Adipocyte (in vitro differentiated cells): ENCODE measurements around the gene MYO15B.
"Not testable (repeated sequence)": the region's sequence is repeated elsewhere in the genome, so short reads cannot be mapped to it uniquely, and the experiment has no call there.

Experiments
- DNase-seq: peaks from one replicate; pipeline ENCODE4 v3.0.0-alpha.2; 2015; ENCODE audit warnings: low read depth
- H3K27me3 ChIP-seq: replicated peaks from 2 replicates; pipeline ENCODE4 v1.7.0; 2013; ENCODE audit warnings: mild to moderate bottlenecking, low read length, moderate library complexity; ENCODE audit not compliant: control insufficient read depth, insufficient read depth
- H3K36me3 ChIP-seq: 2 replicates; pipeline ENCODE4 v1.7.0; 2013; ENCODE audit warnings: low read length, mild to moderate bottlenecking, moderate library complexity; ENCODE audit not compliant: control insufficient read depth, insufficient read depth, severe bottlenecking
- H3K4me1 ChIP-seq: 2 replicates; pipeline ENCODE4 v1.7.0; 2013; ENCODE audit warnings: mild to moderate bottlenecking, low read length, moderate library complexity; ENCODE audit not compliant: control insufficient read depth, insufficient read depth
- H3K4me3 ChIP-seq: 2 replicates; pipeline ENCODE4 v1.7.0; 2013; ENCODE audit warnings: mild to moderate bottlenecking, low read length, moderate library complexity
- H3K9ac ChIP-seq: 2 replicates; pipeline ENCODE4 v1.7.0; 2013; ENCODE audit warnings: mild to moderate bottlenecking, low read length, moderate library complexity
- H3K9me3 ChIP-seq: 2 replicates; pipeline ENCODE4 v1.7.0; 2013; ENCODE audit warnings: mild to moderate bottlenecking, low read length, moderate library complexity; ENCODE audit not compliant: control insufficient read depth

Gene MYO15B

DNA sequence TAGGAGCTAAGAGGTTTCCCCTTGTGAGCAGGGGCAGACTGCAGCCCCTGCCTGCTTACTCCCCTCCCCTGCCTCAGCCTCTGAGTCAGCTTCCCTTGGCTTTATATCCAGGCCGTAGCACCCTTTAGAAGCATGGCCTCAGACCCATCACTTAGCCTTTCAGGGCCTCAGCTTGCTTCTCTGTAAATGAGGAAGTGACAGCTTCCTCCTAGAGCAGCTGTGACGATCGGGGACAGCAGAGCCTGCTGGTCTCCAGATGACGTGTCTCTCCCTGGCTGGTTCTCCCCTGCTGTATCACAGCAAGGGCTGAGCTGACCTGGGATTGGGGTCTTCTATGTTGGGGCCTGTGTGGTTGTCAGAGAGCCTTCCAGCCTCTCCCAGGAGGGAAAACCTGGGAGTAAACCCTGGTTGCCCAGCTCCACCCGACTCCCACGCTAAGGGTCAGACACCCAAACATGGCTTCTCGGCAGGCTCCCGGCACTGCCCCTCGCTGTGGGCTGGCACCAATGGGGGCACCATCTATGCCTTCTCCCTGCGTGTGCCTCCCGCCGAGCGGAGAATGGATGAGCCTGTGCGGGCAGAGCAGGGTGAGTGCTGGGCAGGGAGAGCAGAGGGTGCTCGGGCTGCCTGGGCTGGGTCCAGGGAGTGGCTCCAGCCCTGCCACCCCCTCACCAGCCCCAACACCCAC is 16.3 kb upstream of the MYO15B start:
- Histone ChIP-seq H3K4me1 (no peaks in the 10 kb centered on the region), H3K9me3 (no peaks in the 10 kb centered on the region)
- DNase-seq = no peak

GRCh38 chr17:75571885-75572215 is 15.8 kb upstream of the MYO15B start:
- H3K9ac ChIP-seq = no peak overlapping the region
- no peak overlapping the region for H3K4me3 ChIP-seq
- H3K27me3 ChIP-seq = peaks cover 30% of the 10 kb centered on the region
- DNase-seq = no peak
- H3K36me3 ChIP-seq = no peaks in the 10 kb centered on the region
- H3K4me1 ChIP-seq = no peaks in the 10 kb centered on the region
- no peaks in the 10 kb centered on the region for H3K9me3 ChIP-seq

More for the DNA sequence above, 16.3 kb upstream of the MYO15B start:
- peaks cover 35% of the 10 kb centered on the region for H3K27me3 ChIP-seq
- H3K4me3 ChIP-seq = no peak overlapping the region
- no peak overlapping the region for H3K9ac ChIP-seq
- H3K36me3 ChIP-seq = no peaks in the 10 kb centered on the region

- Histone ChIP-seq H3K4me3 (no peak overlapping the region), H3K36me3 (no peaks in the 10 kb centered on the region), H3K27me3 (peaks cover 23% of the 10 kb centered on the region), H3K9me3 (no peaks in the 10 kb centered on the region), H3K9ac (no peak overlapping the region), H3K4me1 (no peaks in the 10 kb centered on the region)
- no peak for DNase-seq
Measured at GRCh38 chr17:75572713-75573539, 14.7 kb upstream of the MYO15B start.

GRCh38 chr17:75573540-75573957 is 14.1 kb upstream of the MYO15B start:
- no peaks in the 10 kb centered on the region for H3K4me1 ChIP-seq
- H3K27me3 ChIP-seq = peaks cover 19% of the 10 kb centered on the region
- no peaks in the 10 kb centered on the region for H3K36me3 ChIP-seq
- H3K9me3 ChIP-seq = no peaks in the 10 kb centered on the region
- DNase-seq = no peak
- H3K9ac ChIP-seq = no peak overlapping the region
- no peak overlapping the region for H3K4me3 ChIP-seq

- no peak overlapping the region for H3K9ac ChIP-seq
- DNase-seq = no peak
Measured at GRCh38 chr17:75573994-75574393, 13.6 kb upstream of the MYO15B start.

DNA sequence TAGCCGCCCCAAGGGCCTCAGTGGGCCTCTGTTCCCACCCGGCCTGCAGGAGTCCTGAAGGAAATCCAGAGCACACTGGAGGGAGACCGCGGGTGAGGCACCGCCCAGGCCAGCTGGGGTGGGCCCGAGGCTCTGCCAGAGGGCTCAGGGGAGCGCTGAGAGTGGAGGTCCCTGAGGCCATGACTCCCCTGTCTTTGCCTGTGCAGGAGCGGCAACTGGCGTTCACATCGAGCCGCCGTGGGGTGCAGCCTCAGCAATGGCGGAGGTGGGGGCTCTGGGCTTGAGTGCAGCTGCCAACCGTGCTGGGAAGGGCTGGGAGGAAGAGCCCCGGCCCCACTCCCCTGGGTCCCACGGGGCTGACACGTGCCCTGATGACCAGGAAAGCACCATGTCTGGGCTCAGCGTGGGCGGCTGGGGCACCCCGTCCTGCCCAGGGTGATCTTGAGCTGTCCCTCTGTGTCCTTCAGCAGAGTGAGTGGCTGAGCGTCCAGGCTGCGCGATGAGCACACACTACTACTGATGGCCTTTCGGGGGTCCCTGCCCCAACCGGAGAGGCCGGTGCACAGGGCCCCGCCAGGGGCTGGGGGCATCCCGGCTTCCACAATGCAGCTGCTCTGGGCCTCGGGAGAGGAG is 13.1 kb upstream of the MYO15B start:
- no peak overlapping the region for H3K4me3 ChIP-seq
- no peak for DNase-seq

More at GRCh38 chr17:75573994-75574393, 13.6 kb upstream of the MYO15B start:
- Histone ChIP-seq H3K27me3 (peaks cover 19% of the 10 kb centered on the region), H3K4me3 (no peak overlapping the region), H3K4me1 (no peaks in the 10 kb centered on the region), H3K9me3 (no peaks in the 10 kb centered on the region), H3K36me3 (no peaks in the 10 kb centered on the region)

DNA sequence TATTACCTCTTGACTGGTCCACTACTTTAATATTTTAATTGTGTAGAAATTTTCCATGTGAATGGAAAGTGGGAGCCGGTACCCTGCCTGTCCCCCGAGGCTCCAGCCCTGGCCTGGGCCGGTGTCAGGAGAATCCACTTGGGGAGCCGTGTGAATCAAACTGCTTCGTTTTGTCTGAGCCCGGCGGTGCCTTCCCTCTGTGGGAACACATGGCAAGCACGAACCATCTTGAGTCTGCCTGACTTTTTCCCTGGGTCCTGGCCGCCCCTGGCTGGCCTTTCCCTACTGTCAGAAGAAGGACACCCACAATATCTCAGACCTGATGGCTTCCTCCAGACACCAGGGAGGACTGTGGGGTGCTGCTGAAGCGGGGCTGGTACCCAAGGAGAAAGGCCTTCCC is 12.4 kb upstream of the MYO15B start:
- H3K9me3 ChIP-seq = no peaks in the 10 kb centered on the region
- peaks cover 17% of the 10 kb centered on the region for H3K27me3 ChIP-seq
- DNase-seq = no peak
- H3K36me3 ChIP-seq = no peaks in the 10 kb centered on the region
- H3K4me3 ChIP-seq = no peak overlapping the region
- no peak overlapping the region for H3K9ac ChIP-seq
- no peaks in the 10 kb centered on the region for H3K4me1 ChIP-seq

More for the DNA sequence above, 13.1 kb upstream of the MYO15B start:
- Histone ChIP-seq H3K27me3 (peaks cover 17% of the 10 kb centered on the region), H3K36me3 (no peaks in the 10 kb centered on the region), H3K9ac (no peak overlapping the region), H3K4me1 (no peaks in the 10 kb centered on the region), H3K9me3 (no peaks in the 10 kb centered on the region)

GRCh38 chr17:75575728-75576127 is 11.9 kb upstream of the MYO15B start:
- H3K9ac ChIP-seq = no peak overlapping the region
- H3K36me3 ChIP-seq = no peaks in the 10 kb centered on the region
- no peaks in the 10 kb centered on the region for H3K4me1 ChIP-seq
- no peak overlapping the region for H3K4me3 ChIP-seq
- H3K9me3 ChIP-seq = no peaks in the 10 kb centered on the region
- peaks cover 13% of the 10 kb centered on the region for H3K27me3 ChIP-seq
- no peak for DNase-seq

DNA sequence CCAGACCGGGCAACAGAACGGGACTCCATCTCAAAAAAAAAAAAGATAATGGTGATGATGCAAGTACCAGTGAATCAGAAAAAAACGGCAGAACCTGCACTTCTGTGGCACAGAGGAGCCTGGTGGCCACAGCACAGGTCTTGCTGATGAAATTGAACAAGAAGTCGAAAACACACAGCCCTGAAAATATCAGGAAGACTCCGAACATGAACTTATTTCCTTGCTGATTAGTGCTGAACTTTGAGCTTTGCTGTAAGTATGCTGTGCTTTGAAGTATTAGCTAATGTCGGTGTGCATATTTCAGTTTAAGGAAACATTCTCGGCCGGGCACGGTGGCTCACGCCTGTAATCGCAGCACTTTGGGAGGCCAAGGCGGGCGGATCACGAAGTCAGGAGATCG is 10.9 kb upstream of the MYO15B start:
- peaks cover 15% of the 10 kb centered on the region for H3K27me3 ChIP-seq
- H3K9me3 ChIP-seq = no peaks in the 10 kb centered on the region
- no peak overlapping the region for H3K9ac ChIP-seq
- DNase-seq = no peak
- H3K36me3 ChIP-seq = no peaks in the 10 kb centered on the region
- no peaks in the 10 kb centered on the region for H3K4me1 ChIP-seq
- no peak overlapping the region for H3K4me3 ChIP-seq

- H3K4me3 ChIP-seq, H3K36me3 ChIP-seq, H3K4me1 ChIP-seq, H3K9ac ChIP-seq, H3K9me3 ChIP-seq, DNase-seq: not testable (repeated sequence)
- H3K27me3 ChIP-seq = peaks cover 15% of the 10 kb centered on the region
Measured at GRCh38 chr17:75581121-75581725, 6.4 kb upstream of the MYO15B start.

GRCh38 chr17:75583197-75583596 is 4.4 kb upstream of the MYO15B start:
- peaks cover 23% of the 10 kb centered on the region for H3K27me3 ChIP-seq
- not testable (repeated sequence) for H3K9me3 ChIP-seq, H3K4me3 ChIP-seq, H3K9ac ChIP-seq, H3K4me1 ChIP-seq, H3K36me3 ChIP-seq, DNase-seq
